Spleen (tissue), 11 donors: ENCODE results near the gene PHKG1. TPM values are rescaled to one million over a fixed set of nuclear protein-coding genes. Genes with fewer than 3 reads are reported as not detected.
"Not testable (repeated sequence)": the region's sequence is repeated elsewhere in the genome, so short reads cannot be mapped to it uniquely, and the experiment has no call there.

Experiments used
- DNase-seq: peaks from one replicate; pipeline ENCODE4 v3.0.0-alpha.2; 2020
- H3K27ac ChIP-seq, 8 donors: fragments of 200-600 bp; sonication (generic) in 7 of 8; 1 replicate in 4 of 8; 2 replicates in 4 of 8; pipeline versions ENCODE4 v1.5.0 to v1.8.0; 2016 to 2021; ENCODE audit warnings: inconsistent platforms in 4 of 8, mild to moderate bottlenecking in 4 of 8, moderate library complexity in 1 of 8
- H3K27me3 ChIP-seq, 7 donors: fragments of 200-600 bp; sonication (generic) in 6 of 7; replicated peaks in 1 of 7; 1 replicate in 4 of 7; 2 replicates in 3 of 7; pipeline versions ENCODE4 v1.5.0 to v1.8.0; 2016 to 2021; ENCODE audit warnings: inconsistent platforms in 3 of 7, mild to moderate bottlenecking in 1 of 7
- H3K36me3 ChIP-seq, 6 donors: fragments of 200-600 bp; sonication (generic) in 5 of 6; 1 replicate in 4 of 6; 2 replicates in 2 of 6; pipeline versions ENCODE4 v1.5.0 to v1.8.0; 2016 to 2021; ENCODE audit warnings: inconsistent platforms in 2 of 6
- H3K4me1 ChIP-seq, 6 donors: fragments of 200-600 bp; sonication (generic) in 5 of 6; 1 replicate in 3 of 6; 2 replicates in 3 of 6; pipeline versions ENCODE4 v1.5.0 to v1.8.0; 2016 to 2021; ENCODE audit warnings: inconsistent platforms in 3 of 6
- H3K4me3 ChIP-seq, 8 donors: fragments of 200-600 bp; sonication (generic) in 7 of 8; 1 replicate in 4 of 8; 2 replicates in 4 of 8; pipeline versions ENCODE4 v1.5.0 to v1.8.0; 2016 to 2021; ENCODE audit warnings: inconsistent platforms in 4 of 8, mild to moderate bottlenecking in 4 of 8, moderate library complexity in 2 of 8
- H3K9me3 ChIP-seq, 8 donors: fragments of 200-600 bp; sonication (generic) in 7 of 8; 1 replicate in 4 of 8; 2 replicates in 4 of 8; pipeline versions ENCODE4 v1.5.0 to v1.8.0; 2016 to 2021; ENCODE audit warnings: inconsistent platforms in 4 of 8
- CTCF ChIP-seq, 11 experiments: fragments of 200-600 bp in 7 of 11; fragments of 450-650 bp in 4 of 11; sonication (generic) in 4 of 11; IDR thresholded peaks in 8 of 11; conservative IDR thresholded peaks in 3 of 11; 1 replicate in 7 of 11; 2 replicates in 4 of 11; pipeline versions ENCODE4 v1.4.0 to v1.8.0; 2016 to 2021; ENCODE audit warnings: antibody characterized with exemption in 11 of 11, inconsistent platforms in 4 of 11, mild to moderate bottlenecking in 1 of 11
- POLR2A ChIP-seq, 3 donors: fragments of 450-650 bp; IDR thresholded peaks; one replicate each; pipeline ENCODE4 v1.5.1; 2017; ENCODE audit warnings: antibody characterized with exemption in 3 of 3, mild to moderate bottlenecking in 1 of 3
- POLR2AphosphoS5 ChIP-seq, 3 donors: sonication (generic); formaldehyde crosslinking; IDR thresholded peaks; one replicate each; pipeline ENCODE4 v1.5.1; 2017; ENCODE audit warnings: antibody characterized with exemption in 3 of 3
- WGBS, 5 donors: extraction: QIAGEN DNeasy Blood & Tissue Kit in 3 of 5; methylation state at CpG; one replicate each; pipeline versions ENCODE4 v1.1.5 to v1.1.7; 2013 to 2018; 5-methylcytosine and 5-hydroxymethylcytosine counted together
- intact Hi-C: fragments of 100-400 bp; cut with DNase I; formaldehyde crosslinking; loops from one replicate; pipeline ENCODE4 v1.15.0; 2023; ENCODE audit warnings: low total_unique reads
- polyA plus RNA-seq, 3 donors: library from polyadenylated mRNA; stranded (reverse); fragments of 200-250 nt; gene quantifications; one replicate each; pipeline ENCODE4 v1.2.1, GENCODE V29; 2013
- total RNA-seq, 7 donors: library from RNA; depleted of rRNA in 3 of 7; stranded (reverse); fragments of >200 nt in 3 of 7; fragmentation: NEBNext Ultra II Directional in 4 of 7; extraction: Animal tissue kit (Norgen Biotek cat#: 25700) in 4 of 7; gene quantifications; one replicate each; pipeline versions ENCODE4 v1.1.0 to v1.2.1, GENCODE V29; 2016 to 2021
- donor health status: healthy with polysubstance abuse.
- donor health status: DM: no; HTN: no; CAD: no; lungs with moderate emphysema.
- donor health status: DM: no; HTN: no; CAD: no.
- donor health status: Bipolar disorder and iron deficiency.
- donor health status: healthy.
- donor health status: DM: no; HTN: no; CAD: no.
- donor health status: DM: yes; HTN: yes; CAD: no.

The PHKG1 gene
- total and polyA plus RNA-seq, 10 donors, result 0.86 to 3.4 (median 1.2) TPM; not detected in 1

GRCh38 chr7:56046721-56047445, 45.9 kb downstream of the PHKG1 start:
- 82 to 89% (median 88%) methylated on average over 5 of the region's 5 CpGs for WGBS, 5 donors
- peak overlapping the region in 1 of 8 donors; percentile 18 for H3K27ac ChIP-seq
- DNase-seq, result no peak
- no peak overlapping the region for H3K4me3 ChIP-seq
- no peaks in the 10 kb centered on the region for H3K27me3 ChIP-seq
- H3K4me1 ChIP-seq, result peaks cover 0 to 28% (median 17%) of the 10 kb centered on the region in 6 donors
- TF ChIP-seq CTCF (IDR thresholded peaks at IDR 0.05 in 8 of 11, conservative IDR thresholded peaks at IDR 0.05 in 3 of 11), result no peak
- no peak for TF ChIP-seq POLR2A (IDR thresholded peaks at IDR 0.05)
- no peaks in the 10 kb centered on the region for H3K9me3 ChIP-seq
- intact Hi-C loops, result no loop called here
- peaks cover 0 to 9% (median 0%) of the 10 kb centered on the region in 6 donors for H3K36me3 ChIP-seq

GRCh38 chr7:56045758-56046157, 47.0 kb downstream of the PHKG1 start:
- intact Hi-C loops, H3K27me3 ChIP-seq, DNase-seq, H3K4me3 ChIP-seq, H3K9me3 ChIP-seq, H3K27ac ChIP-seq: not testable (repeated sequence)
- Histone ChIP-seq H3K4me1 (peaks cover 0 to 25% (median 13%) of the 10 kb centered on the region in 6 donors), H3K36me3 (peaks cover 0 to 20% (median 0%) of the 10 kb centered on the region in 6 donors)
- WGBS, 5 donors, result 90 to 98% (median 95%) methylated on average over 2 of the region's 2 CpGs

GRCh38 chr7:56040730-56041129, 52.0 kb downstream of the PHKG1 start:
- Histone ChIP-seq H3K4me3 (no peak overlapping the region), H3K4me1 (no peaks in the 10 kb centered on the region), H3K9me3 (no peaks in the 10 kb centered on the region), H3K27ac (no peak overlapping the region), H3K27me3 (no peaks in the 10 kb centered on the region), H3K36me3 (peaks cover 0 to 24% (median 0%) of the 10 kb centered on the region in 6 donors)
- WGBS, 5 donors, result 85 to 99% (median 94%) methylated on average over 3 of the region's 3 CpGs
- TF ChIP-seq CTCF (IDR thresholded peaks at IDR 0.05 in 8 of 11, conservative IDR thresholded peaks at IDR 0.05 in 3 of 11), result no peak
- peak; percentile 30 for DNase-seq
- intact Hi-C loops, result no loop called here

- WGBS, 5 donors, result 0 to 2% (median 1%) methylated on average over 26 to 27 of the region's 27 CpGs
- Histone ChIP-seq H3K36me3 (peaks cover 0 to 18% (median 0%) of the 10 kb centered on the region in 6 donors), H3K4me3 (peak overlapping the region; percentile 57 to 81 (median 66)), H3K27me3 (no peaks in the 10 kb centered on the region), H3K4me1 (peaks cover 0 to 19% (median 10%) of the 10 kb centered on the region in 6 donors), H3K27ac (peak overlapping the region in 6 of 8 donors; percentile 14 to 80 (median 54)), H3K9me3 (no peaks in the 10 kb centered on the region)
- TF ChIP-seq CTCF (IDR thresholded peaks at IDR 0.05 in 8 of 11, conservative IDR thresholded peaks at IDR 0.05 in 3 of 11), result peak in 6 of 11 experiments; percentile 12 to 48 (median 32)
- no peak for TF ChIP-seq POLR2A (IDR thresholded peaks at IDR 0.05)
- TF ChIP-seq POLR2AphosphoS5 (IDR thresholded peaks at IDR 0.05), result peak; percentile 29 to 74 (median 51)
- DNase-seq, result peak; percentile 91
- intact Hi-C loops, result no loop called here
Observed at GRCh38 chr7:56033671-56034432, 58.9 kb downstream of the PHKG1 start.

- peak; percentile 16 for DNase-seq
- H3K36me3 ChIP-seq, result peaks cover 0 to 30% (median 0%) of the 10 kb centered on the region in 6 donors
- H3K4me3 ChIP-seq, H3K27ac ChIP-seq, intact Hi-C loops, H3K9me3 ChIP-seq, H3K27me3 ChIP-seq: not testable (repeated sequence)
- WGBS, 5 donors, result 95 to 99% (median 97%) methylated on average over 7 of the region's 7 CpGs
- peaks cover 0 to 19% (median 10%) of the 10 kb centered on the region in 6 donors for H3K4me1 ChIP-seq
Observed at GRCh38 chr7:56032578-56032977, 60.2 kb downstream of the PHKG1 start.

- H3K27me3 ChIP-seq, intact Hi-C loops, H3K4me3 ChIP-seq, H3K9me3 ChIP-seq, H3K27ac ChIP-seq: not testable (repeated sequence)
- DNase-seq, result peak; percentile 5
- Histone ChIP-seq H3K4me1 (peaks cover 0 to 19% (median 10%) of the 10 kb centered on the region in 6 donors), H3K36me3 (peaks cover 0 to 38% (median 0%) of the 10 kb centered on the region in 6 donors)
- 80 to 91% (median 83%) methylated on average over 8 of the region's 8 CpGs for WGBS, 5 donors
Observed at GRCh38 chr7:56031556-56031955, 61.2 kb downstream of the PHKG1 start.
